Heart left ventricle (tissue), 13 donors: Measurements from ENCODE around the gene NUDT3.

Source experiments
- CTCF ChIP-seq, 12 donors: fragments of 200-600 bp; sonication (generic) in 4 of 12; IDR thresholded peaks; one replicate each; pipeline versions ENCODE4 v1.5.0 to v1.8.0; 2018 to 2022; ENCODE audit warnings: antibody characterized with exemption in 12 of 12, mild to moderate bottlenecking in 5 of 12
- POLR2A ChIP-seq, 2 donors: fragments of 450-650 bp; IDR thresholded peaks; one replicate each; pipeline ENCODE4 v1.6.1; 2017; ENCODE audit warnings: antibody characterized with exemption in 2 of 2, mild to moderate bottlenecking in 2 of 2, moderate library complexity in 2 of 2
- donor health status: ischemic (EF 13 %, LVEDD 7.1; RV severe dilation, severe dysfunction).
- donor health status: DM: no; HTN: yes; CAD: no.
- donor health status: DM: no; HTN: no; CAD: no.
- donor health status: ischemic (EF 25% LVEDD 6.9; RV normal size, moderate dysfunction).
- donor health status: ischemic (EF 25% LVEDD 5.7; RV mildly dilated, moderate dysfunction).
- donor health status: ischemic (EF 35%, LVEDD 5.7; RV mildly dilated, moderate dysfunction).
- donor health status: nonischemic (EF 11% LVEDD 7.7; RV severe dilation, severe dysfunction).
- donor health status: DM: yes; HTN: yes; CAD: no.
- donor health status: PGD.
- donor health status: ischemic (EF 29% LVEDD 5.4; RV normal size, mild dysfunction).
- donor health status: nonischemic (EF 23%, LVEDD 6.1; RV moderate dilation, normal function).

- TF ChIP-seq CTCF (IDR thresholded peaks at IDR 0.05) (no peak), POLR2A (IDR thresholded peaks at IDR 0.05) (no peak)
Measured at GRCh38 chr6:34321821-34322220, 70.6 kb downstream of the NUDT3 start.
